Smooth muscle cell (in vitro differentiated cells): ENCODE data around the gene NLRC5. TPM values are rescaled to one million over a fixed set of nuclear protein-coding genes. Genes with fewer than 3 reads are reported as not detected.

Source experiments
- DNase-seq: peaks from one replicate; lab custom pipeline; 2025; ENCODE audit not compliant: unreplicated experiment; lab: John Stamatoyannopoulos, UW
- H2AFZ ChIP-seq: fragments of 200-600 bp; sonication (generic); 2 replicates; pipeline ENCODE4 v1.6.0; 2016; ENCODE audit warnings: antibody characterized with exemption, low read depth, mild to moderate bottlenecking
- H3F3A ChIP-seq: fragments of 200-600 bp; sonication (generic); 2 replicates; pipeline ENCODE4 v1.6.0; 2017; ENCODE audit warnings: antibody characterized with exemption, low read depth
- H3K27ac ChIP-seq: fragments of 200-600 bp; sonication (generic); 2 replicates; pipeline ENCODE4 v1.5.1; 2016; ENCODE audit warnings: low read depth, mild to moderate bottlenecking
- H3K27me3 ChIP-seq: fragments of 200-600 bp; sonication (generic); 2 replicates; pipeline ENCODE4 v1.6.1; 2016; ENCODE audit warnings: low read depth, mild to moderate bottlenecking
- H3K36me3 ChIP-seq: fragments of 200-600 bp; sonication (generic); 2 replicates; pipeline ENCODE4 v1.5.1; 2016; ENCODE audit warnings: low read depth
- H3K4me1 ChIP-seq: fragments of 200-600 bp; sonication (generic); 2 replicates; pipeline ENCODE4 v1.5.1; 2016; ENCODE audit warnings: low read depth
- H3K4me2 ChIP-seq: fragments of 200-600 bp; sonication (generic); 2 replicates; pipeline ENCODE4 v1.6.0; 2016; ENCODE audit warnings: mild to moderate bottlenecking
- H3K4me3 ChIP-seq: fragments of 200-600 bp; sonication (generic); 2 replicates; pipeline ENCODE4 v1.5.1; 2016; ENCODE audit warnings: mild to moderate bottlenecking
- H3K79me2 ChIP-seq: fragments of 200-600 bp; sonication (generic); 2 replicates; pipeline ENCODE4 v1.6.0; 2016; ENCODE audit warnings: low read depth, mild to moderate bottlenecking
- H3K9ac ChIP-seq: fragments of 200-600 bp; sonication (generic); 2 replicates; pipeline ENCODE4 v1.6.0; 2016; ENCODE audit warnings: low read depth
- H3K9me3 ChIP-seq: fragments of 200-600 bp; sonication (generic); replicated peaks from 2 replicates; pipeline ENCODE4 v1.5.1; 2016; ENCODE audit warnings: low read depth
- H4K20me1 ChIP-seq: fragments of 200-600 bp; sonication (generic); 2 replicates; pipeline ENCODE4 v1.6.0; 2016; ENCODE audit warnings: low read depth
- CTCF ChIP-seq: fragments of 200-600 bp; sonication (generic); IDR thresholded peaks from 2 replicates; pipeline ENCODE4 v1.5.1; 2017; ENCODE audit warnings: borderline replicate concordance, mild to moderate bottlenecking, antibody characterized with exemption; ENCODE audit not compliant: insufficient read depth, poor library complexity, severe bottlenecking
- WGBS: methylation state at CpG from one replicate; pipeline ENCODE4 v1.1.7; 2016; ENCODE audit warnings: low lambda C conversion rate; 5-methylcytosine and 5-hydroxymethylcytosine counted together
- polyA plus RNA-seq: library from polyadenylated mRNA; unstranded; fragments of >200 nt; fragmentation: Nextera tagmentation; extraction: Ambion mirVana; gene quantifications from 2 replicates; pipeline ENCODE4 v1.2.1, GENCODE V29; 2016
- total RNA-seq: library from RNA; depleted of rRNA; stranded (reverse); fragments of >200 nt; gene quantifications from 2 replicates; pipeline ENCODE4 v1.2.3, GENCODE V29; 2014

The NLRC5 gene
- total and polyA plus RNA-seq, 2 experiments from 2014 or later: 4.2 to 21.4 TPM

DNA sequence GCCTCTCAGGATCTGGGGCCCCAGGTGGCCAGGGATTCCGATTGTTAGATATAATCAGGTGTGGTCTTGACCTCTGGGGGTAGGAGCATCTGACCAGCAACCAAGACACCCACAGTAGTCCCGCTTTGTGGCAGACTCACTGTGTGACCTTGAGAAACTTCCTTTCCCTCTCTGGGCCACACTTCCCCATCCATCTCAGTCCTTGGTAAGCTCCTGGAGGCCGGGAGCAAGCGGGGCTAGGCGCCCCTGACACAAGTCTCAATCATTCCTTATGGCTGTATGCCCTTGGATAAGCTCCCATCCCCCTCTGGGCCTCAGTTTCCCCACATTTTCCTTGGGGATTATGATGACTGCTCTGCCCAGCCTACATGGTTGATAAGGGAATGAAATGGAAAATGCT, 124.3 kb downstream of the NLRC5 start:
- no peak for DNase-seq
- H3F3A ChIP-seq: no peaks in the 10 kb centered on the region
- H3K36me3 ChIP-seq: no peaks in the 10 kb centered on the region
- no peak overlapping the region for H3K27ac ChIP-seq
- H3K4me2 ChIP-seq: no peak overlapping the region
- no peak overlapping the region for H2AFZ ChIP-seq
- no peak for TF ChIP-seq CTCF
- no peak overlapping the region for H3K9ac ChIP-seq
- no peaks in the 10 kb centered on the region for H3K27me3 ChIP-seq
- no peaks in the 10 kb centered on the region for H3K9me3 ChIP-seq
- 96% methylated on average over 5 of the region's 5 CpGs for WGBS
- H3K4me3 ChIP-seq: no peak overlapping the region
- no peaks in the 10 kb centered on the region for H3K4me1 ChIP-seq
- H3K79me2 ChIP-seq: no peaks in the 10 kb centered on the region
- H4K20me1 ChIP-seq: peaks cover 11% of the 10 kb centered on the region

DNA sequence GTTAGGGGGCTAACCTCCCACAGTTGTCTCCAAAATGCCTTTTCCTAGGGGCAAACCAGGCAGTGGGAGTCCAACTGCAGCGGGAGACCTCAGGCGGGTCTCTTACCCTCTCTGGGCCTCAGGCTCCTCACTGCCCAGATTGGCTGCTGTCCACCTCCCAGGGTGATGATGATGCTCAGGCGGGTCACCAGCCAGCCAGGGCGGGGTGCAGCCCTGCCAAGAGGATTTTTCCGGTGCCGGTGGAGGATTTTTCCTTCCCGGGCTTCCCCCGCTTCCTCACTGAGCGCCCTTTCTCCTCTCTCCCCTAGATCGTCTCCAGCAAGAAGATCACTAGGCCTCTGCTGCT, 125.8 kb downstream of the NLRC5 start:
- no peak overlapping the region for H3K4me2 ChIP-seq

GRCh38 chr16:57115514-57116182, 126.3 kb downstream of the NLRC5 start:
- no peaks in the 10 kb centered on the region for H3K27me3 ChIP-seq
- no peaks in the 10 kb centered on the region for H3K4me1 ChIP-seq
- no peak overlapping the region for H3K4me2 ChIP-seq
- no peaks in the 10 kb centered on the region for H3K79me2 ChIP-seq
- no peak overlapping the region for H3K27ac ChIP-seq
- 71% methylated on average over 25 of the region's 25 CpGs for WGBS
- no peaks in the 10 kb centered on the region for H3F3A ChIP-seq
- H3K9me3 ChIP-seq: no peaks in the 10 kb centered on the region
- TF ChIP-seq CTCF: no peak
- H3K4me3 ChIP-seq: no peak overlapping the region
- peaks cover 5% of the 10 kb centered on the region for H4K20me1 ChIP-seq
- no peak overlapping the region for H2AFZ ChIP-seq
- no peak for DNase-seq
- H3K9ac ChIP-seq: no peak overlapping the region
- H3K36me3 ChIP-seq: no peaks in the 10 kb centered on the region

More for the DNA sequence above, 125.8 kb downstream of the NLRC5 start:
- no peaks in the 10 kb centered on the region for H3K36me3 ChIP-seq
- no peaks in the 10 kb centered on the region for H3K27me3 ChIP-seq
- DNase-seq: no peak
- no peaks in the 10 kb centered on the region for H3K9me3 ChIP-seq
- H2AFZ ChIP-seq: no peak overlapping the region
- H3K79me2 ChIP-seq: no peaks in the 10 kb centered on the region
- no peak overlapping the region for H3K27ac ChIP-seq
- H3K4me1 ChIP-seq: no peaks in the 10 kb centered on the region
- peaks cover 5% of the 10 kb centered on the region for H4K20me1 ChIP-seq
- H3K4me3 ChIP-seq: no peak overlapping the region
- 84% methylated on average over 10 of the region's 10 CpGs for WGBS
- no peak overlapping the region for H3K9ac ChIP-seq
- H3F3A ChIP-seq: no peaks in the 10 kb centered on the region
- TF ChIP-seq CTCF: no peak

DNA sequence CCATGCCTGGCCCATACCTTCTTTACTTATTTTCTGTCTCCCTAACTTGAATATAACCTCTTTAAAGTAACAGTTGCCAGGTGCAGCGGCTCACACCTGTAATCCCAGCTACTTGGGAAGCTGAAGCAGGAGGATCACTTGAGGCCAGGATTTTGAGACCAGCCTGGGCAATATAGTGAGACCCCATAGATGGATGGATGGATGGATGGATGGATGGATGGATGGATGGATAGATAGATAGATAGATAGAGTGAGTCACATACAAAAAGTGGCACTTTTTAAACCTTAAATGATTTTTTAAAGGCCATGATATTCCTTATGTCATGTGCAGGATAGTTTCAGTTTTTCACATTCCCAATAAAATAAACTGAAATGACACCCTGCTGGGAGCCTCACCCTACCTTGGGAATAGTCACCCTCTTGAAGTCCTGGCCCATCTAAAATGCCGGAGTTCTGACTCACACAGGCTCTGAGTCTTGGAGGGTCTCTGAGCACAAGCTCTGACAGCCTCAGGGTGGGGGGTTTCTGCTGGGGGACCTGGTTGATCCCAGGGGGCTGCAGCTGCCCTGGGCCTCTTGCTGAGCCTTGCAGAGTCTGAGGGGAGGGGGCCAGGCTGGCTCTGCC, 129.2 kb downstream of the NLRC5 start:
- no peaks in the 10 kb centered on the region for H3K79me2 ChIP-seq
- TF ChIP-seq CTCF: no peak

More for the DNA sequence above, 129.2 kb downstream of the NLRC5 start:
- H3K4me1 ChIP-seq: no peaks in the 10 kb centered on the region
- H3K36me3 ChIP-seq: no peaks in the 10 kb centered on the region
- no peak overlapping the region for H3K4me2 ChIP-seq
- H3K27me3 ChIP-seq: no peaks in the 10 kb centered on the region
- WGBS: 98% methylated on average over 2 of the region's 2 CpGs
- no peak for DNase-seq
- H4K20me1 ChIP-seq: no peaks in the 10 kb centered on the region
- H3K27ac ChIP-seq: no peak overlapping the region
- H2AFZ ChIP-seq: no peak overlapping the region
- no peak overlapping the region for H3K9ac ChIP-seq
- H3K9me3 ChIP-seq: no peaks in the 10 kb centered on the region
- no peaks in the 10 kb centered on the region for H3F3A ChIP-seq
- H3K4me3 ChIP-seq: no peak overlapping the region
